Measurements from ENCODE around the gene FAM227B.

GRCh38 chr15:49279521-49280456 lies 340.8 kb downstream of the FAM227B start:
- TF ChIP-seq GATA3 (IDR thresholded peaks at IDR 0.05; ENCODE audit: low read depth, low read length) (no peak), GATA2 (IDR thresholded peaks at IDR 0.05; ENCODE audit: low read depth, low read length) (no peak)

Measured in SH-SY5Y (cell line).